Measurements from ENCODE around the gene PRKCA.
A peak's percentile ranks its signal among the peaks of the same experiment; 100 is the strongest.

PRKCA gene

DNA sequence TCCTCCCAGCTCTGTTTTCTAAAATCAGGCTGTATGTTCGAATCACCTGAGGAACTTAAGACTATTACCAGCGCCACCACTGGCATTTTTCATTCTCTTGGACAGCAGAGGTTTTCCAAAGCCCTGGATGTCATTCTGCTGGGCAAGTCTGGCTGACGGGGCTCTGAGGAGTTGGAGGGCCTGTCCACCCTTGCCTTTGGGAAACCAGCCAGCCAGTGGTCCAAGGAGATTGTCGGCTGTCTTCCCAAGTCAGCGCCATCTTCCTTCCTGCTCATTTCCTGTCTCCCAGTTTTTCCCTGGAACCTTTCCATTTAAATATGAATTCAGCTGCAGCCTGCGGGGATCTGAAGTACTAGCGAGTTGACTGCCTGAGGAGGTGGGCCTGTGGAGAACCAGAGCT, 258.3 kb downstream of the PRKCA start:
- DNase-seq: no peak

DNA sequence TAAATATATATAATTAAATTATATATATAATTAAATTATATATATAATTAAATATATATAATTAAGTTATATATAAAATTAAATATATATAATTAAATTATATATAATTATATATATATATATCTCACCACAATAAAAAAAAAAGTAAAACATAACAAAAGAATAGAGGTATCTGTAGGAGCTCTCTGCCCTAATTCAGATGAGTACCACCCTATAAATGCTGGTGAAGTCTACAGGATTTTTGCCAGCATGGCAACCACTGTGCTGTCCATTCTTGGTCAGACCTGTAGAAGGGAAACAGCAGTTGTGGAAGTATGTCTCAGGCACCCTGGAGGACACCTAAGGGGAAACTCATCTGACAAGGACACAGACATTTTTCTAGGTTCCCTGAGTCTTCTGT, 259.7 kb downstream of the PRKCA start:
- no peak for DNase-seq

DNA sequence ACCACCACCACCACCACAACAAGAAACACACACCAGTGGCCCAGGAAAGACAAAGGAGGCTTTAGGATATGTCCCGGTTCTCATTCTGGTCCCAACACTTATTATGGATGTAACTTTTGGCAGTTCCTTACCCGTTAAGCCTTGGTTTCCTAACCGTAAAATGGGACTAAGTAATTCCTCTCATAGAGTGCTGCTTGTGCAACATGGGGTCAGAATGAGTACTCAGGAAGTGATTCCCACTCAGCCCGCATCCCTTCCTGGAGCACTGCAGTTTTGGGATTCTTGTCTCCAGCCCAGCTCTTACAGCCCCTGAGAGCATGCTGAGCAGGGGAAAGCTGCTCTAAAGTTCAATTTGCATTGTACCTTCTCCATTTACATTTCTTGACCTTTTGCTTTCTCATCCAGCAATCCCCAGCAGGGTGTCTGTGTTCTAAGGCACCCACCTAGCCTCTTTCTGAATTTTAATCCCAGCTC, 262.6 kb downstream of the PRKCA start:
- DNase-seq: no peak

DNA sequence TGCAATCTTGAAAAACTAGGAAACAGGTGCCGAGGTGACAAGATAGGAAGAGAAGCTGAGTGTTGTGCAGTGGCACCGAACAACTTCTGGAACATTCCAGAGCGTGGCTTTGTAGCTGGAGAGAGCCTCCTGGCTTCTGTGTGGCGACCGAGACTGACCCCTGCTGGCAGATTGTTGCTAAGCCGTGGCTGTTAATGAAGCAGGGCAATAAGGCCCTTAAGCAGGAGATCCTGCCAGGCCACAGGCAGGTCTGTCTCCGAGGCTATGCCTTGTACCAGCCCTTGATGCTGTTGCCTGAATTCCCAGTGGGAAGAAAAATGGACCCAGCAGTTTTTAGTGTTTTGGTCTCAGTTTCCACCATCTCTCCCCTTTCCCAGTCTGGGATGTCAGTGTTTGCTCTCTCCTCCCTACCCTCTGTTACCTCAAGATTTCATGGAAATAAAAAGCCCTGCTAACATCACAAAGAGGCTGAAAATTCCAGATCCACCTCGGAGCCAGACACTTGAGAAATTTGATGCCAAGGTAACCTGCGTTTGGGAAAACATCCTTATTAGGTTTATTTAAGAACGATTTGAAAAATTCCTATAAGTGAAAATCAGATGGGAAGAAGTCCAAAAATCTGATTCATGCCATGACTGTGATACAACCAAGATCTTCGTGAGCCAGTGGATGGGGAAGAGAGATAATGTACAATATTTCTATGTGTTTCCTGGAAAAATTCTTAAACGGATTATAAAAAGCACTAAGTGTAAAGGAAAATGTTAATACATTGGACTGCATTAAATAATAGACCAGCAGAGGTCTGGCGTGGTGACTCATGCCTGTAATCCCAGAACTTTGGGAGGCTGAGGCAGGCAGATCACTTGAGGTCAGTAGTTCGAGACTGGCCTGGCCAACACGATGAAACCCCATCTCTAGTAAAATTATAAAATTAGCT, 265.1 kb downstream of the PRKCA start:
- DNase-seq: peak; percentile 78

DNA sequence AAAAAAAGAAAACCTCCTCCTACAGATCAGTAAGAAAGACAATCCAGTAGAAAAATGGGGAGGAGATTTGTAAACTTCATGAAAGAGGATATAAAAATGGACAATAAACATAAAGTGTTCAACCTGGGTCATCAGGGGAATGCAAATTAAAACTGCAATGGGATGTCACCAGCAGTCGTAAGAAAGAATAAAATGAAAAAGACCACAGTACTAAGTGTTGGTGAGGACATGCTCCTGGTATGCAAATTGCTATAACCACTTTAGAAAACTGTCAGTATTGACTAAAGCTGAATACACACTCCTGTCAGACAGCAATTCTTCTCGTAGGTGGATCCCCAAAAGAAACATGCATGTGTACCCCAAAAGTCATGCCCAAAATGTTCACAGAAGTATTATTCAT, 267.2 kb downstream of the PRKCA start:
- DNase-seq: no peak

DNA sequence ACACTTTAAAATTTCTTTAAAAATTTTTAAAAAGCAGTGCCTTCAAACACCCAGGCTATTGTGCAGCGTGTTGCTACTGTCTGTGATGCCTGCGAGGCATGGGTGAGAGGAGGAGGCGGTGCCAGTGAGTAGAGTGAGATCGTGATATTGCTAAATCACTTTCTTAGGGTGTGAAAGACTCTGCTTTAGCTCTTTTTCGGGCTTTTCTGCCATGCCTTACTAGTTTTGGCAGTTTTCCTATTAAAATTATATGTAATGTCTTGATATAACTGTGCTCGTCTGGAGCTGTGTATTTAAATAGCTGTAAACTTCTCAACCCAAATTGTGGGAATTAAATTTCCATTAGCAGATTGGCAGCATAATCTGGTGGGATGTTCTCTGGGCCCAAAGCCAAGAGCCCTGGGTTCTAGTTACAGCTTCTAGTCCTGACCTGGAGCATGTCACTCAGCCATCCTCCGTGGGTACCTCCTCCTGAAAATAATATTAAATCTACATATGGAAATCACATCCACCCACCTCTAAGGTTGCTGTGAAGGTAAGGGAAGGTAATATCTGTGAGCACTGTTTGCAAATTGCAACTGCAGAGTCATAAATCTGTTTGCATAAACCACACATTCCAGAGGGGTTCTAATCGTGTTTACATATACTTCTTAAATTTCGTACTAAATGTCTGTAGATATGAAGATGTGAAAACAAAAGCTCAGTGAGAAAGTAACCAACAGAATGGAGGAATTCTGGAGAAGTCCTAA, 268.2 kb downstream of the PRKCA start:
- DNase-seq: no peak

DNA sequence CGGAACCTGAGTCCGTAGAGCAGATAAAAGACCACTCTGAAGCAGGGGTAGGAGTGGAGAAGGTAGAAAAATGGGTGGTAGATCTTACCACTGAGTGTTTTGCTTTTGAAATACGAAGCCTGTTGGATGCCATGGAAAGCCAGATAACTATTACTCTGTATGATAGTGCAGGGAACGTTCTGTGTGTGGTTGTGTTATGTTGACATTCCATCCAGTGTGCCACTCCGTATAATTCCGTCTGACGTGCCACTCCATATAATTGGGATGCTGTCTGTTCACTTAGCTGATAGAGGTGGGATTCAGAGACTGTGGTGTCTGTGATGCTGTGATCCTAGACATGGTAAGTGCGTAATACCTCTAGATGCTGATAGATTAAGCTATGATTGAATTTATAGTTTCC, 269.3 kb downstream of the PRKCA start:
- no peak for DNase-seq

DNA sequence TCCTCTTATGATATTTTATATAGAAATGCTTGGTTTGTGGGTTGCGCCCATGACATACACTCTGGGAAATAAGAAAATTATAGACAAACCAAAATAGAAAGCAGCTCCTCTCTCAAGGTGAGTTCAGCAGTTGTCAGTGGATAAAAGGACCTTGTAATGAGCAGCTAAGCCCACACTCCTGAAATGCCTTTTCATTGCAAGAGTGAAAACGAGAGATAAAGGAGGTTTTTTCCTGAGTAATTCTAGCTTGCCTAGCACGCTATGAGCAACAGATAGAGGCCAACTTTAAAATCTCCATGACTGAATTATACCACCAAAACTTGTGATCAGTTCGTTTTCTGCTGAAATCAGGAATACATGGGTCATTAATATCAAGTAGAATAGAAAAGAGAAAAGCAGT, 270.7 kb downstream of the PRKCA start:
- DNase-seq: no peak

DNA sequence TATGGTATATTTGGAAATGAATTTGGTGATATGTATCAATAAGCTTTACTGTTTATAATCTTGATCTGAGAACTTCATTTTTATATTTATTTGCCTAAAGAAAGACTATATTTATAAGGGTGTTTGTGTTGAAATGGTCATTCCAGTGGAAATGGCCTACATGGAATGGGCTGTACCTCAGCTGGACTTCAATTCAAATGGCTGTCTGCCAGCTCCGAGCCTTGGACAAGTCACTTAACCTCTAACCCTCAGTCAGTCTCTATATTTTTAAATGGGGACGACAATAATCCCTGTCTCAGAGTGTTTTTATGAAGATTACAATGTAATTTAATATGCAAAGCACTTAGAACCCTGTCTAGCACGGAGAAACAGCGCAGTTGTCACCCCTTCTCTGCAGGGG, 271.7 kb downstream of the PRKCA start:
- DNase-seq: no peak

DNA sequence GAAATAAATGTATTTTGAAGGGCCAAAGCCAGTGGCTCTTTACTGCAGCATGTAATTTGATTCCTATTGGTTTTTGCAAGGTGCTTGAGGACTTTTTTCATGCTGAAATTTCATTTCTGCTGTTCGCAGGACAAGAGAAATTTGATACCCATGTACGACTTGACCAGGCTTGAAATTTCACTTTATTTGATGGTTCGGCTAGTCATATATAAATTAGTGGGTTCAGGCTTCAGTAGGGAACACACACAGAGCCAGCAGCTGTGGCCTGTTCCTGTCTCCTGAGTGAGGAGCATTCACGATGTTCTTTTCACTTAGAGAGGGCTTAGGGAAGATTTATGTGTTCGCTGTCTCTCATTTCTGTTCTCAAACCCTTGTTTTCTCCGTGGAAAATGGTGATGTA, 274.1 kb downstream of the PRKCA start:
- no peak for DNase-seq

DNA sequence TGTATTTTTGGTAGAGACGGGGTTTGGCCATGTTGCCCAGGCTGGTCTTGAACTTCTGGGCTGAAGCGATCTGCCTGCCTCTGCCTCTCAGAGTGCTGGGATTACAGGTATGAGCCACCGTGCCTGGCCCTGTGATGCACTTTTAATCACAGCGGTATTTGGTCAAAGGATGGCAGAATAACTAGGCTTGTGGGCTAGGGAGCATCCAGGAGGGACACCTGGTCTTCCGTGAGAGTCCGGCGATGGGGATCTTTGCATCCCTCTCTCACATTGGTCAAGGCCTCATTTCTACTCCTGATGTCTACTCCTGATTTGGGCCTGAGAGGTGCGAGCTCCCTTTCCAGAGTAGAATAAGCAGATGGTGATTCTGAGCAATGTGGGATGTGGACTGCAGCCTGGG, 274.6 kb downstream of the PRKCA start:
- no peak for DNase-seq

DNA sequence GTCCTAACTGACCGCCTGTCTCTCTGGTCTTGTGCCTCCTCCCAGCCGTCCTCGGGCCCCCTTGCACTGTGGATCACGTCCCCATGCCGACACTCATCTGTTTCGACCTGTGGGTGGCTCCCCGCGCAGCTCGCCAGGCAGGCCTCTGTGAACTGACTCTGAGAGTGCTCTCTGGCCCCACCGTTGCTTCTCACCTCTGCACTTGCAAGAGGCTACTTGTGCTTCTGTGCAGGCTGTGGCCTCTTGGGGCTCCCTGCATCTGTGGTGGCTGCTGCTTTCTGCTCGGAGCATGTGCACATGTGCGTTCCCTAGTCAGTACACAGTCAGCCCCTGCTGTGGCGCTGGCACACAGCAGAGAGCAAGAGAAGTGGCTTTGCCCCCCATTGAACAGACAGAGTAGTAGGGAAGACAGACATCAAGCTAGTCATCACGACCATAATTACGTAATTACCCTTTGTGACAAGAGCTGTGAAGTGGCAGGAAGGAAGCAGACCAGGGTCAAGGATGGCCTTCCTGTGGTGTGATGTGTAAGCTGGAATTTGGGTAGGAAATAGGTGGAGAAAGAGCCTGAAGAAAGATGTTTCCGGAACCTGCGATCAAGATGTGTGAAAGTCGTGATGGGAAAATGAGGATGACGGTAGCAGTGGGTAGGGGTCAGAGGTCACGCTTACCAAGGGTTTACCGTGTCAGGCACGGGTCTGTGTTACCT, 276.5 kb downstream of the PRKCA start:
- DNase-seq: no peak

DNA sequence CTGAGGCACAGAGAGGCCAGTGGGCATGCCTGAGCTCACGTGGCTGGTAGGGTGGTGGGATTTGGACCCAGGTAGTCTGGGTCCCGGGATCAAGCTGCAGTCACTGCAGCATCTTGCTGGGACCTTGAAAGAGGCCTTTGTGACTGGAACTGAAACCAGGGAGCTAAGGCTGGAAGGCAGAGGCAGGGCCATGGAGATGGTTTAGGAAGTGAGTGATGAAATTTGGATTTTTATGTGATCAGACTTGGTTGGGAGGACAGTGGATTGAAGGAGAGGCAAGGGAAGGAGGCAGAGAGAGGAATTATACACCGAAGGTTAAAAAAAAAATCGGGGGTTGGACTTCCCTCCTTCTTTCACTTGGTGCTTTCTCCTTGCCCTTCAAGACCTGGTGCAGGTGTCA, 277.1 kb downstream of the PRKCA start:
- DNase-seq: no peak

DNA sequence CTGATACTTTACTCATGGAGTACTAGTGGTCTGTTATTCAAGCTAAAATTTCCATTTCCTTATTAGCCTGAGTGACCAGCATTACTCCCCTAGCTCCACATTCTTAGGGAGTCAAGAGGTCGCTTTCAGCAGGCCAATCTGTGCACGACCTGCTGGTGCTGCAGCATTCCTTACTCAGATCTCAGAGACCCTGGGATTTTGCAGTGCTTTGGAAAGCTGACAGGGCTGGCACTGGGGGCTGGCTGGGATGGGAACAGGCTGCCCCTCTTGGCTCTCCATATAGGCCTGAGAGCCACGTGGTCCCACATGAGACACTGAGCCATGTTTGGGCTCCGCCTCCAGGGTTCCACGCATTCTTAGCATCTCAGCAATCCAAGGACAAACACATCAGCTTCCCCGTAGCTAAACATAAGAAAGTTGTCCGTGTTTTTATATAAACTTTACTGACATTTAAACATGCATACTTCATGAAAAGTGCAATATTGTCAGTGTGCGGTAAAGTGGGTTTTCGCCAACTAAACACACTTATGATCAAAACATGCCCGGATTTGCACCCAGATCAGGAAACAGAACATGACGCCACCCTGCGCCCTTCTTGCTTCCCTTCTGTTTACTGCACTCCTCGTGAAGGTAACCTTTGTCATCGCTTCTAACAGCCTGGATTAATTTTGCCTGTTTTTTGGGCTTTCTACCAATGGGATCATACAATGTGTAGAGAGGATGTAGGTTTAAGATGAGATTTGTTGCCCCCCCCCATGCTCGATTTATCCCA, 278.0 kb downstream of the PRKCA start:
- no peak for DNase-seq

DNA sequence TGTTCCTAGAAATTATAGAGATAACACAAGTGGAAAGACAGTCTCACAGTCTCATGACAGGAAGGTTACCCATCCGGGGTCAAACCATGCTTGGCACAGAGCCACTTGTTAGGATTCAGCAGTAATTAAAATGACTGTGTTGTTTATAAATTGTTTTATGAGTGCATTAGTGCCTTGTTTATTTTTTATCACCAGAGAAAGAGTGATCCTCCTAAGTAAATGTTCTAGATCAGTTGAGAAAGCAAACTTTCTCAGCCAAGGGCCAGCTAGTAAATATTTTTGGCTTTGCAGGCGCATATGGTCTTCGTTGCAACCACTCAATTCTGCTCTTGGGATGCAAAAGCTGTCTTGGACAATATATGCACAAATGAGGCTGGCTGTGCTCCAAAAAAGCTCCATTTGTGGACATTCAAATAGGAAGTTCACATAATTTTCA, 278.6 kb downstream of the PRKCA start:
- DNase-seq: no peak

DNA sequence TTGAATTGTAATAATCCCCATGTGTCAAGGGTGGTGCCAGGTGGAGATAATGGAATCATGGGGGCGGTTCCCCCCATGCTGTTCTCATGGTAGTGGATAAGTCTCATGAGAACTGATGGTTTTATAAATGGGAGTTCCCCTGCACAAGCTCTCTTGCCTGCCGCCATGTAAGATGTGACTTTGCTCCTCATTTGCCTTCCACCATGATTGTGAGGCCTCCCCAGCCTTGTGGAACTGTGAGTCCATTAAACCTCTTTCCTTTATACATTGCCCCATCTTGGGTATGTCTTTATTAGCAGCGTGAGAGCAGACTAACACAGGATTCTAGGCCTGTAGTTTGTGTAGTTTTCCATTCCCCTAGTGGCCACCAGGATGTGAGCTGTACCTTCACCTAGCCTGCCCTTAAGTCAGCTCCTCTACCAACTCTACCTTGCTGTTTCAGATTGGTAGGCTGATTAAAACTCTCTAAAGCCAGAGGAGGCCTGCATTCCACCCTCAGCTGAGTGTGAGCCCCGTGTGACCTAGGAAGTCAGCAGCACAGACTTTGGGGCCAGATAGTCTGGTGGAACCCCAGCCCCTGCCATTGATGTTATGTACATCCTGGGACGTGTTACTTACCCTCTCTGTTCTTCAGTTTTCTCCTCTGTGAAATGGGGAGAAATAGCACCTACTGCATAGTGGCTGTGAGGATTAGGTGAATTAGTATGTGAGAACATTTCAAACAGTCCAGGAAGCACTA, 280.1 kb downstream of the PRKCA start:
- no peak for DNase-seq

DNA sequence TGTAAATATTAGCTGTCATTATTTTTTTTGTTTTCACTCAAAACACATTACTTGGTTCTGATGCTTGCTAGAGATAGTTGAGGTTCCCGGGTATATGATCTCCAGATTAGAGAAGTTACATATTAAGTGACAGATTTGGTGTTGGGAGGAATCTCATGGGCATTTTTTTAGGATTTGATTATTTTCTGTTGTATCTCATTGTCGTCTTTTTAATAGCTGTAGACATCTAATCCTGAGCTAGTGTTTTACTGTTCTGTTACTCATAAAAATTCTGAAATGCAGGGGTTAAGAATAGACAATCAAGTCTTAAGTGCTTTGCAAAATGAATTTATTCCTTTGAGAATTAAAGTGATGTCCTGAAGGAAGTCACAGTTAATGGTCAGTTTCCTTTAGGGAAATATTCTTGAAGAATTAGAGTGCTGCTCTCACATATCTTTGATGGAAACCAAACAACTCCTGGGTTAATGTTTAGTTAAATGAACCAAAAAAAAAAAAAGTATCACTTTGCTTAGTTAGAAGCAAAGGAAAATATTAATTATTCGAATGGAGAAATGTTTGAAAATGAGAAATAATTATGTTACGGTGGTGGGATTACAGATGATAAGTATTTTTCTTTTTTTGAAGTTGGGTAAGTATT, 280.8 kb downstream of the PRKCA start:
- DNase-seq: no peak

DNA sequence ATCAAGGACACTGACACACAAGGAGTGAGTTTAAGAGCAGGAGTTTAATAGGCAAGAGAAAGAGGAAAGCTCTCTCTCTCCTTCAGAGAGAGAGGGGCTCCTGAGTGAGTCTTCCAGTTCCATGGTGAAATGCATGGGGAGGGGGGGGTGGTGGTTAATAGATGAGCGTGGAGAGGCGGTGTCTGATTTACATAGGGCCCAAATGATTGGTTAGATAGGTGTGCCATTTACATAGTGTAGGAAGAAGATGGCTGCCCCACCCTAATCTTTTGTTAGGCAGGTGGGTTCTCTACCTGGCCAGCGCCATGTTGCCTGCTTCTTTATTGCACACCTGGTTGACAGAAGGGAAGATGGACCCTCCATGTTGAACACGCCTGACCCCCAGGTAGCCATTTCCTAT, 282.5 kb downstream of the PRKCA start:
- no peak for DNase-seq

DNA sequence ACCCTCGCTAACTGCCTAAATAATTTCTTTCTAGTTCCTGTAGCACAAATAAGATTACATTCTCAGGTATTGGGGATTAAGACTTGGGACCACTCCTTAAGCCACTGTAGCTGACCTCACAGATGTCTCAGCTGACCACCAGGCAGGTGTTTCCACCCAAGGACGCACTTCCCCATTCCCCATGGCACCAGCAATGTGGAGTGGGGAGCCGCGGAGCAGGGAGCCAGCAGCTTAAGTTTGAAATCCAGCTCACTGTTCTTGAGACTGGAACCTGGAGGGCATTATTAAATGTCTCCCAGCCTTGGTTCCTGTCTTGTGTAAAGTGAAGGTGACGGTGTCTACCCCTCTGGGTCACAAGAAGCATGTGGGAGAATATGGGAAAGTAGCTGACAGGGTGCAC, 283.1 kb downstream of the PRKCA start:
- DNase-seq: no peak

DNA sequence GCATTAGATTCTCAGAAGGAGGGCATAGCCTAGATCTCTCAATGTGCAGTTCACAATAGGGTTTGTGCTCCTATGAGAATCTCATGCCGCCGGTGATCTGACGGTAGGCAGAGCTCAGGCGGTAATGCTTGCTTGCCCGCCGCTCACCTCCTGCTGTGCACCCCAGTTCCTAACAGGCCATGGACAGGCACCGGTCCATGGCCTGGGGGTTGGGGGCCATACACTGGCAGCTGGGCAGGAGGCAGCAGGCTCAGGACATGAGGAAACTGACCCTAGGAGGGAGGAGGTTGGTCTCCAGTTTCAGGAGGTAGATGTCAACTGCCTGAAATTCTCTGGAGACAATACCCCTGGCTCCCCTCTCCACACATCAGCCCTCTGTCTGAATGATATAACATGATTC, 287.5 kb downstream of the PRKCA start:
- no peak for DNase-seq

DNA sequence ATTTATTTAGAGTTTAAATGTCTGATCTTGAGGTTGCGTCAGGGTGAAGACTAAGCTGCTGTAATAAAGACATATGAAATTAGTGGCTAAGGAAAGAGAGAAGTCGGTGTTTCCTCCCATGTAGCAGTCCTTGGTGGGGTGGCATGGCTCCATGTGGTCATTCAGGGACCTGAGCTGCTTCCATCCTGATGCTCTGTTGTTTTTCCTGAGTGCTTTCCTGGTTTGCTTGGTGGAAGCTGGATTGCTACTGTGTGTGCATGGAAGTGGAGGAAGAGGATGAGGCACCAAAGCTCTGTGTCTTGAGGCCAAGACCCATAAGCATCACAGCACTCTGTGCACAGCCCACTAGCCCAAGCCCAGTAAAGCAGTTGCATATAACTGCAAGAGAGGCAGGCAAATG, 290.7 kb downstream of the PRKCA start:
- no peak for DNase-seq
